Stimulated activated CD4-positive, alpha-beta T cell treated with anti-CD3 and anti-CD28 coated beads, Interleukin-1b, Interleukin-23, amount 100 ng/mL, for 1 hour (primary cell): ENCODE data around the gene TANGO6.
"Not testable (repeated sequence)": the region's sequence is repeated elsewhere in the genome, so short reads cannot be mapped to it uniquely, and the experiment has no call there.

Experiments used
- DNase-seq, 2 donors: peaks; one replicate each; pipeline ENCODE4 v3.0.0-alpha.2; 2020; ENCODE audit warnings: low read depth in 2 of 2

TANGO6 gene

DNA sequence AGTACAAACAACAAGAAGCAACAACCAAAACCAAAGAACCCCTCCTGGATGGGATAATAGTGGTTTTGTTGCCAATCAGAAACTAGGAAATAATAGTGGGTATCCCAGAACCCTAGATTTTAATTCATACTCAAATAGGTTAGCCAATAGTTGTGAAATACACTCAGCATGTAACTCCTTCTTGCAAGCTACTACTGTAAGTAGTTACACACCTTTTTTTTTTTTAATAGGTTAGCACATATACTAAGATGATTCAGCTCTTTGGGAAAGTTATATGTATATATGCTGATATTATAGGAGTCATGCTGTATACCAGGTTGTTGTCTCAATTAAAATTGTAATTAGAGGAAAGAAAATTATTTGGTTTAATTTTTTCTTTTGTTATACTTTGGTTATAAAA, 169.6 kb downstream of the TANGO6 start:
- no peak for DNase-seq

DNA sequence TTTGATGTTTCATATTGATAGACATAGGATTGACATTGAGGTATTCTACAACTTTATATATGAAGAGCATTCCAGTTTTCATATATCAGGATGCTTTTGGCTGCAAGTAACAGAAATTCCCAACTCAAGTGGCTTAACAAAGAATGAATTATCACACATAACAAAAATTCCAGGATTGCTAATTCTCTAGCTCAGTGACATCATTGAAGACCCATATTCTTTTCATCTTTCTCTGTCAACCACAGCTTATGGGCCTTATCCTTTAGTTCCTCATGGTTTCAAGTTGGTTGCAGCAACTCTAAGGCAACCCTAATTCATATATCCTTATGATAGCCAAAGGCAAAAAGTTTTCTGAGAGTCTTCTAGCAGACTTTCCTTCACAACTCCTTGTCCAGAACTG, 170.7 kb downstream of the TANGO6 start:
- no peak for DNase-seq

DNA sequence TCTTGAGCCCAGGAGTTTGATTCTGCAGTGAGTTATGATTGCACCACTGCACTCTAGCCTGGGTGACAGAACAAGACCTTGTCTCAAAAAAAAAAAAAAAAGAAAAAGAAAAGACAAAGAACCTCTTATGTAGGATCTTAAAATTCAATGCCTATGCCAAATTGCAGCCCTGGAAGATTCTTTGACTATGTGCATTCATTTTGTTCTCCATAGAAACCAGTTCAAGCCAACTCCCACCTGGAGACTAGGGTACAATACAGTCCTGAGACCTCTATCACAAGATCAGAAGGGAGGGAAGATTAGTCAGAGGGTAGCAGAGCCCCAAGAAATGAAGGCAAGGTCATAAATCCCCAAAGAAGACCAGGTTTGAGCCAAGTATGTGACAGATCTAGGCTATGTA, 171.5 kb downstream of the TANGO6 start:
- no peak for DNase-seq

DNA sequence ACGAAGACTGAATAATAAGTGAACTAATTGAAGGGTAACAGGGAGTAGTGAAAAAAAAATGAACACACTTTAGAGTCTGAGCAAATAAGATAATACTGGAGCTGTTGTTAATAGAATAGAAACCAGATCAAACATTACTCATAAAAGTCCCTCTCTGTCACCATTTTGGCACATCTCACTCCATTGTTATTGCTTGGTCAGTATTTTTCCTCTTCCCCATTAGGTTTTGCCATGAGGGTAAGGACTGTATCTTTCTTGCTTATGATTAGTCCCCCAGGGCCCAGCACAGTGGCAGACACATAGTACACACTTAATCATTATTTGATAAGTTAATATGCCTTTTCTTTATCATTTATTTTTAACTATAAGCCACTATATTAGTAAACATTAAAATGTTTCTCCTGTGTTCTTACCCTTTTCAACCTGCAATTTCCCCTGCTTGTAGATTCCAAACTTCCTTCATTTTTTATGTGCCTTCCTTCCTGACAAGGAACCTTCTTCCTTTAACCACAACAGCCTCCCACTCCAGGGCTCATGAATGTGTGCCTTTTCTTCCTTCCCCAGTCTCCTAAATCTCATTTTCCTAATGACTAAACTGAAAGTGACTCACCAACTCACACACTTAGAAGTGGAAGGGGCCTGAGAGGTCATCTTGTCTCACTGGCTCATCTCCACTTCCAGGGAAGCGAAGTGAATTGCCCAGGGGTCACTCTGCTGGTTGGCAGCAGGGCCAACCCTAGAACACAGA, 173.9 kb downstream of the TANGO6 start:
- DNase-seq = no peak

DNA sequence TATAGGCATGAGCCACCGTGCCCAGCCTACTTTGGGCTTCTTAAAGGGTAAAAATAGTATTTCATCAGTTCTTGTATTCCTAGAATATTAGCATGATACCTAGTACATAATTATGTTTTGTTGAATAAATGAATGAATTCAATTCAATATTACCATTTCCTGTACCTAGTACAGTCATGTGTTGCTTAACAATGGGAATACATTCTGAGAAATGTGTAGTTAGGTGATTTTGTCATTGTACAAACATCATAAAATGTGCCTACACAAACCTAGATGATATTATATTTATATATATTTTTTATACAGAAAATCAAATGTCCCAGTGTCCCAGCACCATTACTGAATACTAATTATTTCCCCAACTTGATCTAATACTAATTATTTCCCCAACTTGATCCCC, 176.5 kb downstream of the TANGO6 start:
- no peak for DNase-seq

DNA sequence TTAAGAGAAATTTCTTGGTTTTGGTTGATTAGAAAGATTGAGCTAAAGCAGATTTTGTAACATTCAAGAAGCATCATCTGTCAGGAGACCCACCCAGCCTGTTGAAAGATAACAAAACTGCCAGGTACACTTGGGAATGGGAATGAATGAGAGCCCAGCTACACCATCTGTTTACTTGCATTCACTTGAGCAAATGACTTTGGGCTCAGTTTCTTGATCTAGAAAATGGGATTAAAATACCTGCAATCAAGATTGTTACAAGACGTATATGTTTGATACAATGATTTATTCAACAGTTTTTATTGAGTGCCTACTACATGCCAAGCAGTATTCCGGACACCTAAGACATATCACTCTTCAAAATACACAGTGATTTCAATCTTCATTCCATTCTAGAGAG, 185.8 kb downstream of the TANGO6 start:
- no peak for DNase-seq

DNA sequence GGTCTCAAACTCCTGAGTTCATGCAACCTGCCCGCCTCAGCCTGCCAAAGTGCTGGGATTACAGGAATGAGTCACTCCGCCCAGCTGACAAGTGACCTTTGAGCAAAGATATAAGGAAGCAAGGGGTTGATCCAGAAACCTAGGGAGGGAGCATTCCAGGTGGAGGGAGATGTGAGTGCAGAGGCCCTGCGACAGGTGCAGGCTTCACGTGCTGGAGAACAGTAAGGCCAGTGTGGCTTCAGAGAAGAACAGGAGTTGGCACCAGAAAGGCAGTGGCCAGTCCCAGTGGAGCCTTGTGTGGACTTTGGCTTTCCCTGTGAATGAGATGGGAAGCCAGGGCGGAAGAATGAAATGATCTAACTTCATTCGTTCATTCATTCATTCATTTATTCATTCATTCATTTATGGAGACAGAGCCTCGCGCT, 188.6 kb downstream of the TANGO6 start:
- DNase-seq = no peak

DNA sequence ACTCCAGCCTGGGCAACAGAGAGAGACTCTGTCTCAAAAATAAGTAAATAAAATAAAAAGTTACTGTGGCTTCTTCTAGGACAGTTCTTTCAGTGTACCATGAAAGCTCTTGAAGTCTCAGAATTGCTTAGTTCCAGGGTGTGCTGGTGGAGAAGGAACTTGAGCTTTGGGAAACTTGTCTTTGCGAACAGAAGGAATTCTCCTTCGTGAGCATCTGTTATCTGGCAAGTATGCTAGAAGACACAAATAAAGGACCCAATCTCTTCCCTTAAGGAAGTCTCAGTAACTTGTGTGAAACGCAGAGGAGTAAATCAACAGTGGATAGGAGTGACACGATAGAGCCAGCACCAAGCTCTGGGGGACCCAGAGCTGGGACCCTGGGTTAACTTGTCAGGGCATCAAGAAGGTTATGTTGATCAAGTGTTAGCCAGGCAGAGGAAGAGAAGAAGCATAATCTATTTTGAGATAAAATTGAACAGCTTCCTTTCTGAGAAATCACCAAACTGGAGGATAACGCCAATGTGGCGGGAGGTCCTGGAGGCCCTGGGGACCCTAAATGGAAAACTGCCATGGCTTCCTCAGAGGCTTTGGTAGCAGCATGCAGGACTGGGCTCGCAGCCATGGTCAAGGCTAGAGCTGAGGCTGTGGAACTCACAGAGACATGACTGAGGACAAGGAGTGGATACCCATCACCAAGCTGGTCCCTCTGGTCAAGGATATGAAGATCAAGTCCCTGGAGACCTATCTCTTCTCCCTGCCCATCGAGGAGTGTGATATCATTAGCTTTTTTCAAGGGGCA, 190.0 kb downstream of the TANGO6 start:
- DNase-seq = no peak

DNA sequence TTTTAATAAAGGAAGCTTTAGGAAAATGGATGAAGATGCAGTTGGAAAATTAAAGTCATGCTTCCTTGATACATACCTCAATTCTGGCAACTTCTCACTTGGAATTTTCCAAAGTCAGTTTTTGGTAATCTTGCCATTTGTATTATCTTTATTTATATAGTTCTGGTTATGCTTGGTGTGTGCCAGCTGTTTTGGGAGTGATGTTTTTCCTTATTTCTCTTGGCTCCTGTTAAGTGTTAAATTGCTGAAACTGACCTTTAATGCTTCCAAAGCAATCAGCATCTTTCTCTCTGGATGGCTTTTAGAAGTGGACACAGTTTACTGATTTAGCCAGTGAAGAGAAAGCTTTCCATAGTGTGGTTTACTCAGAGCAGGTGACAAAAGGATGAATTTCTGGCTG, 192.0 kb downstream of the TANGO6 start:
- no peak for DNase-seq

DNA sequence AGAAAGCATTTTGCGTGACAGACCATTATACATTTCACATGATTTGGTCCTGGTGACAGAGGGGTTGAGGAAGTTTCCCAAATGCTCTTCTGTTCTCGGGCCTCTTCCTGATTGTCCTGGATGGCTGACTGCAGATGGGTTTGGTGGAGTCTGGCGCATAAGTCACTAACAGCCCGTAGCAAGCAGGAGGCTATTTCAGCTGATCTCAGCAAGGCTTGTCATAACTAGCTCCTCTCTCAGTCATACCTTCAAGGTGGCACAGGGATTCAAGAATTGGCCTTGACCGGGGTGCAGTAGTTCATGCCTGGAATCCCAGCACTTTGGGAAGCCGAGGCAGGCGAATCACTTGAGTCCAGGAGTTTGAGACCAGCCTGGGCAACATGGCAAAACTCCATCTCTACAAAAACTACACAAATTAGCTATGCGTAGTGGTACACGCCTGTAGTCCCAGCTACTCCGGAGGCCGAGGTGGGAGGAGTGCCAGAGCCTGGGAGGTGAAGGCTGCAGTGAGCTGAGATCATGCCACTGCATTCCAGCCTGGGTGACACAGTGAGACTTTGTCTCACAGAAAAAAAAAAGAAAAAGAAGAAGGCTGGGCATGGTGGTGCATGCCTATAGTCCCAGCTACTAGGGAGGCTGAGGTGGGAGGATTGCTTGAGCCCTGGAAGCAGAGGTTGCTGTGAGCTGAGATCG, 193.2 kb downstream of the TANGO6 start:
- DNase-seq = no peak

DNA sequence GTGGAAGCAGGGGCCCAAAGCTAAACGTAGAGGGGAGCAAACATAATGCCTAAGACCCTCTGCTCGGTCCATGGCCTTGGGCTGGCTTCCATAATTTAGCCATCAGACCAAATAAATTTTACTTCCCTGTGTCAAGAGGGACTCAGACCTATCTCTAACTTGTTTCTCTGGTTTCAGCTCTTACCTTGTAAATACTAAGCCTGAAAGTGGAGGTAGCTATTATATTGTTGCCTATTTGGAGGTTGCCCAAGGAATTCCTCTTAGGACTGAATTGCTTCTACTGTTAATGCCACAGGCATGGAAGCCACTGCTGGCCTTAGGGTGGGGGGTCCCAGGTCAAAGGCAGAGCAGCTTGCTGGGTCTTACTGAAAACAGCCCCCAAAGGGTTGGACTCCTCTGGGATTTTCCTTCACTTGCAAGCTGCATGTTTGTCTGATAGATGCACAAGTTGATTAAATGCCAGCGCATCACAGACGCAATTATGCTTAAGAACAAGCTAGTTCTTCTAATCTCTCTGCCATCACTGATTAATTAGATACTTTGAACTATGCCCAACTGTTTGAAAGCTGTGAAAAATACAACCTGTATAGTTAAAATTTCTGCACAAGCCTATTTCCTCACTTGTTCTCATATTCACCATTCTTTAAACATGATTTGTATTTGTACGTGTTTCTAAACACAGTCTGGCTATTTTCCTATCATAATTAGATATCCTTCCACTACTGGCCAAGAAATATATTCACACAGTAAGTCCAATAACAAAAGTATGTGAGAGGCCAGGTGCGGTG, 194.2 kb downstream of the TANGO6 start:
- no peak for DNase-seq

DNA sequence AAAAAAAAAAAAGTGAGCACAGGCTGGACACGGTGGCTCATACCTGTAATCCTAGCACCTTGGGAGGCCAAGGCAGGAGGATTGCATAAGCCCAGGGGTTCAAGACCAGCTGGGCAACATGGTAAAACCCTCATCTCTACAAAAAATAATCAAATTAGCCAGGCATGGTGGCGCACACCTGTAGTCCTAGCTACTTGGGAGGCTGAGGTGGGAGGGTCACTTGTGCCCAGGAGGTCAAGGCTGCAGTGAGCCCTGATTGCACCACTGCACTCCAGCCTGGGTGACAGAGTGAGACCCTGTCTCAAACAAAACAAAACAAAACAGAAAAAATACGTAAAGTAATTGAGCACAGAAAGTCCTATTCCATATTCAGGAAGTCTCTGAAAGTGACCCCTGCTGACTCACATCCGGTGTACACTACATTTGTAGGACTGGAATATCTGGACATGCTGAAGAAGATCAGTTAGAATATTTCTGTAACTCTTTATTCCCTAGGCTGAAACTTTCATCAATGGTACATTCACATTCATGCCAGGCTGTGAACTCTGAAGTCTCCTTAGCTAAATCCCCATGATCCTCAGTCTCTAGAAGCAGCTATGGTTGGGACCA, 196.1 kb downstream of the TANGO6 start:
- DNase-seq = no peak

DNA sequence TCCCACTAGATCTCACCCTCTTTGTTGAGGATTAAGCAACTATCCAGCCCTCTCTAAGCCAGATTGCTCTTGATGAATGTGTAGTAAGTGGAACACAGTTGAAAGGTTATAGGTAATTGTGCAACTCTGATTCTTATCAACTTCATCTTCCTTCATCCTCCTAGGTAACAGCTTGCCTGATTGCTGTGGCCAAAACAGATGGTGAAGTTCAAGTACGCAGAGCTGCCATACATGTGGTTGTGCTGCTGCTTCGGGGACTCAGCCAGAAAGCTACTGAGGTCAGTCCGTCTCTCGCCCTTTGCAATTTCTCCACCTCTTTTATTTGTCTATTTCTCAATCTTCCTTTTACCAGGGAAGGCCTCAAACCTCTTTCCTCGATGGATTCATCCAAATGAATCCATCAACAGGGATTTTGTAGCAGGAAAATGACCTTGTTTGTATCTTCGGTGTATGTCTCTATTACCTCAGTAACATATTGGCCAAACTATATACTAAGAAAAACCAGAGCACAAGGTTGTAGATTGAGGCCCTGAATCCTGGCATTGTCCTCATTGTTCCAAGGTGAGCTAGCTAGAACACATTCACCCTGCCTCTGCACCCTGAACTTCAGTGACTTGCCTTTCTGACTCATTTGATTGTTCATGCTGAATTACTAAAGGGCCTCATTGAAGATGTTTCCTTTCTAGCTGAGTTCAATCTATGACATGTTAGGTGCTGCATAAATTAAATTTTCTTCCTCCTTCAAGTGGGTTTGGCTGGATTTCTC, 197.0 kb downstream of the TANGO6 start:
- DNase-seq = no peak

DNA sequence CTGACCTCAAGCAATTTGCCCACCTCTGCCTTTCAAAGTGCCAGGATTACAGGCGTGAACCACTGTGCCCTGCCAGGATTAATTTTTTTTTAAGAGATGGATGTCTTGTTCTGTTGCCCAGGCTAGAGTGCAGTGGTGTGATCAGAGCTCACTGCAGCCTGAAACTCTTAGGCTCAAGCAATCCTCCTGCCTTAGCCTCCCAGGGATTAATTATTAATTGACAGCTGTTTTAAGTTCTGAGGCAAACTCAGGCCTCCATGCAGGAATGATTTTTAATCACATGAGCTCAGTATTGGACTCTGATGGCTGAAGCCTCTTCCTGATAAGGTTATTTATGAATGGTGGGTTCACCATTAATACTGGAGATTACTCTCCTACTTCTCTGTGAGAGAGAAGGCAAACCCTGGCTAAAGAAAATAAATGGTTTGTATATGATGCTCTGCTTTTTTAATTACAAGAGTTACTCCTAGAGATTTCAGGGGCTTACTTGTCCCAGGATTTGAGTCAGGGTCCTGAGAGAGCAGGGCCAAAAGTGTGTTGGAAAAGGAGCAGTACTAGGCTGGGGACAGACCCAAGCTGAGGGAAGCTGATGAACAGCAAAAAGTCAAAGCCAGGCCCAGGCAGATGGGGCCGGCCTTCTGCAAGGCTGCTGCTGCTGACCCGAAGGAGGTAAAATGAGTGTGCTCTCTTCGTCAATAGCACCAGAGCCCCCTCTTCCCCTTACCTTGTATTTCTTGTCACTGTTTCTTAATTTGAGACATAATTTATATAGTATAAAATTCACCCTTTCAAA, 205.2 kb downstream of the TANGO6 start:
- DNase-seq = no peak

DNA sequence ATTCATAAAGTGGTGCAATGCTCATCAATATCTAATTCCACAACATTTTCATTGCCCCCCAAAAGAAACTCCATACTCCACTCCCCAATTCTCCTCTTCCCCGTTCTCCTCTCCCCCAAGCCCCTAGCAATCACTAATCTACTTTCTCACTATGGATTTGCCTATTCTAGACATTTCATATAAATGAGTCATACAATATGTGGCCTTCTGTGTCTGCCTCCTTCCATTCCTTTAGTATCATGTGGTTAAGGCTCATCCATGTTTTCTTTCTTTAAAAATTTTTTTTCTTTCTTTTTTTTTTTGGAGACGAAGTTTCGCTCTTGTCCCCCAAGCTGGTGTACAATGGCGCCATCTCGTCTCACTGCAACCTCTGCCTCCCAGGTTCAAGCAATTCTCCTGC, 205.8 kb downstream of the TANGO6 start:
- DNase-seq = no peak

DNA sequence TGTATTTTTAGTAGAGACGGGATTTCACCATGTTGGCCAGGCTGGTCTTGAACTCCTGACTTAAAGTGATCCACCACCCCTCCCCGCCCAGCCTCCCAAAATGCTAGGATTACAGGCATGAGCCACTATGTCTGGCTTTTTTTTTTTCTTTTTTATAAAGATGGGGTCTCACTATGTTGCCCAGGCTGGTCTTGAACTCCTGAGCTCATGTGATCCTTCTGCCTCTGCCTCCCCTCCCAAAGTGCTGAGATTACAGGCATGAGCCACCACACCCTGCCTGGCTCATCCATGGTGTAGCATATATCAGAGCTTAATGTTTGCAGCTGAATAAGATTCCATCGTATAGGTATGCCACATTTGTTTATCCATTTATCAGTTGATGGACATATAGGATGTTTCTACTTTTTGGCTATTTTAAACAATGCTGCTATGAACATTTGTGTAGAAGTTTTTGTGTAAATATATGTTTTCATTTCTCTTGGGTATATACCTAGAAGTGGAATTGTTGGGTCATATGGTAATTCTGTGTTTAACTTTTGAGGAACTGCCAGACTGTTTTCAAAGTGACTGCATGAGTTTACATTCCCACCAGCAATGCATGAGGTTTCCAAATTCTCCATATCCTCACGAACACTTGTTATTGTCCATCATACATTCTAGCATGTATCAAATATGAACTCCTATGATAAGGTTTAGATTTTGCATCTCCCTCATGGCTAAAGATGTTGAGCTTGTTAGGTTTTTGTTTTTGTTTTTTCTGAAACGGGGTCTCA, 206.5 kb downstream of the TANGO6 start:
- no peak for DNase-seq

DNA sequence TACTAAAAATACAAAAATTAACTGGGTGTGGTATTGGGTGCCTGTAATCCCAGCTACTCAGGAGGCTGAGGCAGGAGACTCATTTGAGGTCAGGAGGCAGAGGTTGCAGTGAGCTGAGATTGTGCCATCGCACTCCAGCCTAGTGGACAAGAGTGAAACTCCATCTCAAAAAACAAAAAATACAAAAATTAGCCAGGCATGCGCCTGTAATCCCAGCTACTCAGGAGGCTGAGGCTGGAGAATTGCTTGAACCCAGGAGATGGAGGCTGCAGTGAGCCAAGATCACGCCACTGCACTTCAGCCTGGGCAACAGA, 208.1 kb downstream of the TANGO6 start:
- DNase-seq = not testable (repeated sequence)

DNA sequence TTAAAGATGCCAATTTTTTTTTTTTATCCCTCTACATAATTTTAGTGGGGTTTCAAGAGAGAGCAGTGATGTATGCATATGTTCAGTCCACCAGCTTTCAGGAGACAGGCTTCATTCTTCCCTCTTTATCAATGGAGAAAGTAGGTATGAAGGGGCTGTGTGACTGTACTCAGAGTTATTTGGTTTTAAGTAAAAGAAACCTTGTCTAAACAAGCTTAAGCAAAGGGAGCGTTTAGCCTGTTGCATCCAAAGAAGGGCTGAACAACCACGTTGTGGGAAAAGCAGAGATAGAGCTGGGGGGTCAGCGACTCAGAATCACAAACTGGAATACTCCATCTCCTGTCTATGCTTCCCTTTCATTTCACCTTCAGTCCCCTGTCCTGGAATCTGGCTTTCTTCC, 211.7 kb downstream of the TANGO6 start:
- no peak for DNase-seq

DNA sequence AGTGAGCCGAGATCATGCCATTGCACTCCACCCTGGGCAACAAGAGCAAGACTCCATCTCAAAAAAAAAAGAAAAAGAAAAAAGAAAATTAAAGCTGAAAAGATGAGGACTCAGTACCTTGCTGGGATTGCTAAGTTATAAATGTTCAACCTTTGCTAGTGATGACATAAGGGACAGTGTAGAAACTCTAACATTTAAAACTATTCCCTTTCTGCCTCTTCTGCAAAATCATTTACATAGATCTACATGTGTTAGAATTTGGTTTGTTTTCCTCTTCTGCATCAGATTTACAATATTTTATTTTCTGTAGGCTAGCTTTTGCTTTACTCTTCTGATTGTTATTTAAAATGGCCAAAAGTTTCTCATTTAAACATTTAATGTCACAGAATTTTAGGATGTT, 212.6 kb downstream of the TANGO6 start:
- DNase-seq = no peak
